T47D (cell line): ENCODE results near the gene GALNTL6.

Experiments
- DNase-seq, 2 experiments: peaks; one replicate each; pipeline versions ENCODE4 v3.0.0 to v3.0.0-alpha.2; 2011 to 2012; ENCODE audit warnings: low read depth in 1 of 2, low spot score in 1 of 2
- JUND ChIP-seq: IDR thresholded peaks from 2 replicates; pipeline ENCODE4 v1.6.1; 2012; ENCODE audit warnings: low read depth
- in situ Hi-C: cut with HindIII; loops from 2 replicates; pipeline ENCODE4 v1.10.0; 2016; ENCODE audit warnings: low sequenced_read_pairs, low pct_unique_long_range_greater_than_20kb

Gene GALNTL6

DNA sequence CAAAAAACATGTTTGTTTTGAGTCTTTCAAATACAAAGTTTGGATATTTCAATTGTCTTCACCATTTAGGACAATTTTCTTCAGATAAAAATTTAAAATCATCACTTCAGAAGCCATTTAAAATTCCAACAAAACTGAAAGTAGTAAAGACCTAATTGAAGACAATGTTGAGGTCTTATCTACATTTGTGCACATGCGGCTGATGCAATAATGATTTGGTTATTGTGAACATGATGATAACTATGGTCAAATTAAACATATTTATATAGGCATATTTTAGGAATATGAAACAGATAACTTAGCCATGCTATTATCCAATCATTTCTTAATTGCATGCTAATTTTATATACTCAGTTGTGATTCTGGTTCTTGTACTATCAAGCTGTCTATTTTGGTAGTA is 407.5 kb downstream of the GALNTL6 start:
- in situ Hi-C loops = no loop called here
- no peak for DNase-seq
- TF ChIP-seq JUND = no peak

GRCh38 chr4:172225457-172225856 is 412.3 kb downstream of the GALNTL6 start:
- in situ Hi-C loops = no loop called here
- no peak for TF ChIP-seq JUND
- no peak for DNase-seq

DNA sequence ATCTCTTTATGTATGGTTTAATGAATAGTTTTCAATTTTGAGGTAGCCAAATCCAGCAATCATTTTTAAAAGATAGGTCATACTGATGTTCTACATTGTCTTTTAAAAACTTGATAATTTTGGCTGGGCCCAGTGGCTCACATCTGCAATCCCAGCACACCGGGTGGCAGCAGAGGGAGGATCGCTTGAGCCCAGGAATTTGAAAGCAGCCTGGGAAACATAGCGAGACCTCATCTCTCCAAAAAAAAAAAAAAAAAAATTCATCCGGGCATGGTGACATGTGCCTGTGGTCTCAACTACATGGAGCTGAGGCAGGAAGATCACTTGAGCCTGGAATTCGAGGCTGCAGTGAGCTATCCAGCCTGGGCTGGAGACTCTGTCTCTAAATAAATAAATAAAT is 419.8 kb downstream of the GALNTL6 start:
- peak in 1 of 2 experiments; percentile 20 for DNase-seq
- in situ Hi-C loops = no loop called here
- no peak for TF ChIP-seq JUND

GRCh38 chr4:172243551-172243950 is 430.3 kb downstream of the GALNTL6 start:
- no peak for DNase-seq
- in situ Hi-C loops = no loop called here
- TF ChIP-seq JUND = no peak

DNA sequence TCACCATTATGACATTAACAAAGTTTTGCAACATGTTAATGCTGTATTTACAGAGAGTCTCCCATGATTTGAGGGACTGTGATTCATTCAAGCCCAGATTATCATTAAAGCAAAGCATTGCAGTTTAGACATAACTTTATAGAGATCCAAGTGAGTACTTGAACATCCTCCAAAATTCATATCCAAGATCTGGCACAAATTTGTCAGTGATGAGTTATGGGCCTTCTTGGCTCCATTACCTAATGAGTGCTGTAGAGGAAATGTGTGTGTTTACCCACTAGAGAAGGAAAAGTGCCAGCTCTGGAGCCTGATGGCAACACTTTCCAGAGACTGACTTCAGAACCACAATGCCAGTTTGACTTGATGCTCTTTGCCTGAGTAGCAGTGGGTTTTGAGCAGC is 432.3 kb downstream of the GALNTL6 start:
- in situ Hi-C loops = no loop called here
- no peak for TF ChIP-seq JUND
- no peak for DNase-seq

- no peak for DNase-seq
- in situ Hi-C loops = no loop called here
- no peak for TF ChIP-seq JUND
Measured at GRCh38 chr4:172253409-172253808, 440.2 kb downstream of the GALNTL6 start.

DNA sequence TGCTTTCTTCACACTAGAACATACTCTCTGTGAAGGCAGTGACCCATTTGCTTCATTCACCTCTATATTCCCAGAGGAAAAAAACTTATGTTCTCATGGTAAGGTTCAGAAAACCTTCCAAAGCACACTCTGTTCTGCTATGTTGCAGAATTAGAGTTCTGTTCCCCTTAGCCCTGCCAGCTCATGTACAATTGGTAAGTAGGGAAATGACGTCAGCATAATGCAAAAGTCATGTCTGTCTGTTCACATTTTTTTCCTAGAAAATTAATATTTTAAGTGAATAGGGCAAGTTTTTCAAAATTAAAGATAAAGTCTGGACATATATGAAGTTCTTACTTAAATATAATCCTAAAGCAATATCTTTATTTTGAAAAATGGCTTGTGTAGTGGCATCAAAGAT is 443.6 kb downstream of the GALNTL6 start:
- TF ChIP-seq JUND = no peak
- DNase-seq = no peak
- in situ Hi-C loops = no loop called here

DNA sequence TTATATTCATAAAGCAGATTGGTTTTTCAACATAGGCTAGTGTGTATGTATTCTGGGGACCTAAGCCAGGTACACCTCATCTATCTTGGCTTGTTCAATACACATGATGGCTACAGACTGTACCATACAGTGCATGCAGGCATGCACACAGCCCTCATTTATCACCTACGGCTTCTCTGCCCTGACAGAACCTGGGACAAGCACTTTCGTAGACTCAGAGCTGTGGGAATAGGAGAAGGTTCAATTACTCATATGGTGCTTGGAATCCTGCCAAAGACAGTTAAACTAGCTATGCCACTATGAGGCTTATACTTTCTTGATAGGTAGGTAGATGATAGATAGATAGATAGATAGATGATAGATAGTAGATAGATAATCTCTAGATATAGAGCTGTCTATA is 457.2 kb downstream of the GALNTL6 start:
- in situ Hi-C loops = no loop called here
- DNase-seq = no peak
- no peak for TF ChIP-seq JUND

DNA sequence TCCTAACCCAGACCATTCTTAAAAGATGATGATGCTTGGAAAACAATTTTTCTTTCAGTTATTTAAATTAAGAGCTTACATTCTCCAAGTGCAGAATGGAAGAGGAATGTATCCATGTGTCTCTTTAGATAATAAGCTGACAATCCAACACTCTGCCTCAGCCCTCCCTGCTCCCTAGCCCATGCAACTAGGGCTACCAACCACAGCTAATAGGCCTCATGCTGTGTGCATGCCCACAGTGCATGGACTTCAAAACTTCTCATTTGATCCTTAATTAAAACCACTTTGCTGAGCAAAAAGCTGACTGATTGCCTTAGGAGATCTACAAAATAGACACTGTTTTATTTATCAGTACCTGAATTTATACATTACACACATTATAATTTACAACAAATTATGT is 473.9 kb downstream of the GALNTL6 start:
- DNase-seq = no peak
- in situ Hi-C loops = no loop called here
- TF ChIP-seq JUND = no peak

DNA sequence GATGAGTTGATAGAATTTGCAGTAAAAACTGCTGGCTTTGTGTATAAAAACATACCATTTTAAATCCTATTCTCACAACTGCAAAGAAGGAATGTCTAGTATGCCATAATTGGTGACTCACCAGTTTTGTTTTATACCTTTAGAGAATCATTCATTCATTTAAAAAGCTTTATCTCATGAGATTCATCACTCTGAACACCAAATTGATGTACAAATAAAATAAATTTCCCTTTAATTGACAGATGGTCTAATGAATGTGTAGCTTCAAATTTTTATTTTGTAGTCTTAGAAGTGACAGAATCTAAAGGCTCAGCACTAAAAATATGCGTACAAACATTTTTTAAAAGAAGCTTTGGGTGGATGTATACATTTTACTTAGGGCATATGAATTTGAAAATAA is 492.5 kb downstream of the GALNTL6 start:
- in situ Hi-C loops = no loop called here
- TF ChIP-seq JUND = no peak
- DNase-seq = no peak

DNA sequence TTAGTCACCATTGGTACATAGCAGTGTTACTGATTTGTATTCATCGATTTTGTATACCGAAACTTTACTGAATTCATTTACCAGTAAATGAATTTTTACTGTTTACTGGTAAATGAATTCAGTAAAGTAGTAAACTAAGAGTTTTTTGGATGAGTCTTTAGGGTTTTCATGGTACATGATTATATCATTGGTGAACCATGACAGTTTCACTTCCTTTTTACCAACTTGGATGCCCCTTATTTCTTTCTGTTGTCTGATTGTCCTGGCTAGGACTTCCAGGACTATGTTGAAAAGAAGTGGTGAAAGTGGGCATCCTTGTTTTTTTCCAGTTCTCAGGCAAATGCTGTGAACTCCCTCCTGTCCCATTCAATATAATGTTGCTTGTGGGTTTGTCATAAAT is 494.9 kb downstream of the GALNTL6 start:
- no peak for DNase-seq
- no peak for TF ChIP-seq JUND
- in situ Hi-C loops = no loop called here

DNA sequence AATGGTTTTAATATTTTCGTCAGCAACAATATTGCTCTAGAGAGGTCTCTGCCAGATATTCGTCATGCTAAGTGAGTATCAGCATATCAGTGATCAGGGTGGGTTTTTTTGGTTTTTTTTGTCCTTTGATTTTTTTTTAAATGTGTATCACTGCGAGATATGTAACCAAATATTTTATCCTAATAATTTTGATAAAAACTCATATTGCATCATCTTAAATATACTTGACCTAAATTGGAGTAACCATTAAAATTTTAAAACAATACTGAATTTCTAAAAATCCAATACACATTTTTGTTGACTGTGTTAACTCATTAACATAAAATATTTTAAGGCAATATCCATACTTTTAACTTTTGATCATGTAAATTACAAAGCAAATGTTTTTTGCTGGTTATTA is 498.5 kb downstream of the GALNTL6 start:
- TF ChIP-seq JUND = no peak
- DNase-seq = no peak
- in situ Hi-C loops = no loop called here

DNA sequence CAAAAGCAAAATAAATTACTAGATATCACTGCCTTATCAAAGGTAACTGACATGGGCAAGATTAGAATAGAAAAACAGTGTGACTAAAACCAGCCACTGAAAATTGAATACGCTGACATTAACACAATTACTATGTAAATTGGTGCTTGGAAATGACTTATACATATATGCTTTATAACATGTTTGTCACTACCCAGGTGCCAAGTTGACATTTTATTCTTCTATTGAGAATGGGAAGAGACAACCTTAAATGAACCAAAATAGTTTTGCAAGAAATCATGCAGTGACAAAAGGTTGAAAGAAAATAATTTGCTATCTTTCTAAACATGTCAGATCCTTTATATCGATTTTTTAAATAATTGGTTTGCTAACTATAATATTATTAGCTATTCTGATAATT is 510.1 kb downstream of the GALNTL6 start:
- TF ChIP-seq JUND = no peak
- in situ Hi-C loops = no loop called here
- DNase-seq = no peak

DNA sequence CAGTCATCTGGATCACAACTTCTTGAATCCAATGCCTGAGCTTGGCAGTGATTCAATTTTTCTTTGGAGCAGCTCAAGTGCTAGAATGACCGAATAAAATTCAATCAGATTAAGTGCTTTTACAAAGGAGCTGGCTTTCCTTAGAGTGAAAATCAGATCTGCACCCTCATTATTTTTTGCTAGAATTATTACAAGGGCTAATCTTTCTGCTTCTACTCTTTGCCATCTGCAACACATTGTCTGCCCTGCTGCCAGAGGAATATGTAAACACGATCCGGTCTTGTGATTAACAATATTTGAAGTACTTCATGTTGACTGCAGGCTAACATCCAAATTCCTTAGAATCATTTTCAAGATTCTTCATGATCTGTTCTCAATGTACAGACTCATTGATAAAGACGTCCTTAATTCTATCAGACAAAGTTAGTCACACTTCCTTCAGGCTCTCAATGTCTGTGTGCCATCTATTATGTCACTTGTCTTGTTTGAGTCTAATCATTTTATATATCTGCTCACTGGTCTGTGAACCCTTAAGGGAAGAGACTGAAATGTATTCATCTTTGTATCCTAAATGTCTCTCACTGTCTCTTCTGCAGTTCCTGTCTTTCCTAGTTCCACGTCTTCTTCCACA is 531.2 kb downstream of the GALNTL6 start:
- no peak for TF ChIP-seq JUND
- peak in 1 of 2 experiments; percentile 13 for DNase-seq
- in situ Hi-C loops = no loop called here
